Fibroblast of the aortic adventitia (primary cell): Measurements from ENCODE around the gene ALDH5A1. TPM values are rescaled to one million over a fixed set of nuclear protein-coding genes. Genes with fewer than 3 reads are reported as not detected.

Source experiments
- DNase-seq: peaks from one replicate; pipeline ENCODE4 v3.0.0-alpha.2; 2010; ENCODE audit warnings: low read depth
- H3K4me3 ChIP-seq: 2 replicates; pipeline ENCODE4 v1.5.1; 2011; ENCODE audit warnings: low read depth, mild to moderate bottlenecking, control low read depth, low read length, moderate library complexity
- total RNA-seq: library from RNA; depleted of rRNA; stranded (reverse); fragments of >200 nt; gene quantifications from 2 replicates; pipeline ENCODE4 v1.2.3, GENCODE V29; 2012; ENCODE audit warnings: low replicate concordance
- TF ChIP-seq, protein P1 (sequence below): IDR thresholded peaks from 2 replicates; pipeline ENCODE4 v1.5.1; 2011; ENCODE audit warnings: mild to moderate bottlenecking, low read length, control low read depth, inconsistent platforms; ENCODE audit not compliant: insufficient read depth

The ALDH5A1 gene
- total RNA-seq, 1 donor: 0.54 TPM

DNA sequence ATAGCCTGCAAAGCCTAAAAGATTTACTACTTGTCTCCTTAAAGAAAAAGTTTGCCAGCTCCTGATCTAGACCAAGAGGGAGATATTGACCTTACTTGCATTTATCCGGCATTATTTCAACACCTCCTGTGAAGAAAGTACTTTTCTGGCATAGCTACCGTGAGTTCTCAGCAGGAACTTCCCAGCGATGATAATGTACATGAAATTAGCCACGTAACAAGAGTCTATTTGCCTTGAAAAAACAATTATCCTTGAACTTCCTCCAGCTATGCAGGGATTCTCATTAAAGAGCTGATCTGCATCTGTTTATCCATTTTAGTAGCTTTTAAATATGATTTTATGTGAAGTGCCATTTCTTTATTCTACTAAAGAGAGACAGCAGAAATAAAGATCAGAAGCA lies 41.7 kb downstream of the ALDH5A1 start:
- TF ChIP-seq, protein P1, sequence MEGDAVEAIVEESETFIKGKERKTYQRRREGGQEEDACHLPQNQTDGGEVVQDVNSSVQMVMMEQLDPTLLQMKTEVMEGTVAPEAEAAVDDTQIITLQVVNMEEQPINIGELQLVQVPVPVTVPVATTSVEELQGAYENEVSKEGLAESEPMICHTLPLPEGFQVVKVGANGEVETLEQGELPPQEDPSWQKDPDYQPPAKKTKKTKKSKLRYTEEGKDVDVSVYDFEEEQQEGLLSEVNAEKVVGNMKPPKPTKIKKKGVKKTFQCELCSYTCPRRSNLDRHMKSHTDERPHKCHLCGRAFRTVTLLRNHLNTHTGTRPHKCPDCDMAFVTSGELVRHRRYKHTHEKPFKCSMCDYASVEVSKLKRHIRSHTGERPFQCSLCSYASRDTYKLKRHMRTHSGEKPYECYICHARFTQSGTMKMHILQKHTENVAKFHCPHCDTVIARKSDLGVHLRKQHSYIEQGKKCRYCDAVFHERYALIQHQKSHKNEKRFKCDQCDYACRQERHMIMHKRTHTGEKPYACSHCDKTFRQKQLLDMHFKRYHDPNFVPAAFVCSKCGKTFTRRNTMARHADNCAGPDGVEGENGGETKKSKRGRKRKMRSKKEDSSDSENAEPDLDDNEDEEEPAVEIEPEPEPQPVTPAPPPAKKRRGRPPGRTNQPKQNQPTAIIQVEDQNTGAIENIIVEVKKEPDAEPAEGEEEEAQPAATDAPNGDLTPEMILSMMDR: no peak
- no peak for DNase-seq
- no peak overlapping the region for H3K4me3 ChIP-seq

DNA sequence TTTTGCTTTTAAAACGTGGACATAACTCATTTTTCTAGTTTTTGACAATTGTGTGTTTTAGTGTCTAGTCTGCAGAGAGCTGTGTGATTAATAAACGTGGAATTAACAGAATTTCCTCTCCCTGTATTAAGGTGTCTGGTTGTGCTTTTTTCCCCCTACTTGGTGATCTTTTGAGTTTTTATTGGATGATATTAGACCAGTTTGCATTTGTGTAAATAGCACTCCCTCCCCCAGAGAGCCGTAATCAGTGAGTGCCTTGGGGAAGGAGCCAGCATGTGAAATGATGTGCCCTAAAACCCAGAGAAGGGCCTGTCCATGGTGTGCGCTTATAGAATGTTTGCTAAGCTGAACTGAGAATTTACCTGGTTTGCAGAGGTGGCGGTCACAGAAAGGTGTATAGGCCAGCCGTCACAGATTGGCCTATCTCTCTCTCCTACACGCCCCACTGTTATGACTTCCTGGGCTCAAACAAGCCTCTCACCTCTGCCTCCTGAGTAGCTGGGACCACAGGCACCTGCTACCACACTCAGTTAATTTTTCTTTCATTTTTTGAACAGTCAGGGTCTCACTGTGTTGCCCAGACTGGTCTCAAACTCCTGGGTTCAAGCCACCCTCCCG lies 42.4 kb downstream of the ALDH5A1 start:
- TF ChIP-seq, protein P1: no peak
- DNase-seq: no peak
- H3K4me3 ChIP-seq: no peak overlapping the region

DNA sequence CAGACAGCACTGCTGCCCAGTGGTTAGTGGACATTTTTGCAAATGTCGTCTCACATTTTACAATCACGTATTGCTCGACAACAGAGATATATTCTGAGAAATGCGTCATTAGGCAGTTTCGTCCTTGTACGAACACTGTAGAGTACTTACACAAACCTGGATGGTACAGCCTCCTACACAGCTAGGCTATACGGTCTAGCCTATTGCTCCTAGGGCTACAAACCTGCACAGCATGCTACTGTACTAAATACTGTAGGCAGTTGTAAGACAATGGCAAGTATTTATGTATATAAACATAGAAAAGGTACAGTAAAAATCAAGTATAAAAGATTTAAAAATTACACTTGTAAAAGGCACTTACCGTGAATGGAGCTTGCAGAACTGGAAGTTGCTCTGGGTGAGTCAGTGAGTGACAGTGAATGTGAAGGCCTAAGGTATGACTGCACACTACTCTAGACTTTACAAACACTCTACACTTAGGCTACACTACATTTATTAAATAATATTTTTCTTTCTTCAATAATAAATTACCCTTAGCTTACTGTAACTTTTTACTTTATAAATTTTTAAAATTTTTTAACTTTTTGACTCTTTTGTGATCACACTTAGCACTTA lies 43.1 kb downstream of the ALDH5A1 start:
- no peak for DNase-seq
- H3K4me3 ChIP-seq: no peak overlapping the region
- TF ChIP-seq, protein P1: no peak

DNA sequence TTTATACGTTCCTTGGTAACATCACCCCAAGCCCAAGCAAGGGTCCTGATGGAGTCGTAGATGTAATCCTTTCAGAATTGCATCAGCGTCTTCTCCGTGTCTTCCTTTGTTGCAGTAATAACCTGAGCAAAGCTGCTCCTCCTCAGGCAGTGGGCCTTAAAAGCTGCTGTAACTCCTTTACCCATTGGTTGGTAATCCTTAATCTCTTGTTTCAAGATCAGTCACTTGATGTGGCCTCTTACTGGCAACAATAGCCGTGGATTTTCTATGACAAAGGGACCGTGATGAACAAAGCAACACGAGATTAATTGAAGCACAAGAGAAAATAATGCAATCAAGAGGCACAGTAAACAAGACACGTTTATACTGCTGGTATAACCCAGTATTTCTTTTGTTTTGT lies 44.6 kb downstream of the ALDH5A1 start:
- no peak overlapping the region for H3K4me3 ChIP-seq
- TF ChIP-seq, protein P1: no peak
- no peak for DNase-seq

DNA sequence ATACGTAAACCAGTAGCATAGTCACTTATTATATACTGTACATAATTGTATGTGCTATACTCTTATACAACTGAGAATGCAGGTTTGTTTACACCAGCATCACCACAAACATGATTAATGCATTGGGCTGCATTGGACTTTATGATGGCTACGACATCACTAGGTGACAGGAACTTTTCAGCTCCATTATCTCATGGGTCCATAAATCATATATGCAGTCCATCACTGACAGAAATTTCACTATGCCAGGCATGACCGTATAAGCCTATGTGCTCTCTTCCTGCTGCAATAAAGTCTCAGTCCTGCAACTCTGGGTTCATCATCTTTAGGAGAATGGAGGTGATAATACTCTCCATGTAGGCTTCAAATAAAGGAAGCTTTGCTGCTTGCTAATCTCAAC lies 45.4 kb downstream of the ALDH5A1 start:
- no peak for DNase-seq
- TF ChIP-seq, protein P1: no peak
- H3K4me3 ChIP-seq: no peak overlapping the region

DNA sequence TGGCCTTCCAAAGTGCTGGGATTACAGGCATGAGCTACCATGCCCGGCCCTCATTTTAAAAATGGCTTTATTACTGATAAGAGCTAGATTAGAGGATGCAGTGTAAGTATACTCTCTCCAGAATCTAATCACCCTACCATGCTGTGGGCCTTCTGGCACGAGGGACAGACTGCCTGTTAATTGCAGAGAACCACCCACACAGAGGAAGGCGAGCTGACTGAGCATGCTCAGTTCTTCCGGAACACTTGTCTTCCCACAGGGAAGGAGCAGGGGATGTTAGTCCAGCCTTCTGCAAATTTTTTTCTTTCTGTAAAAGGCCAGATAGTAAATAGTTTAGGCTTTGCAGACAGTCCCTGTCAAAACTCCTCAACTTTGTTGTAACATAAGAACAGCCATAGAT lies 48.9 kb downstream of the ALDH5A1 start:
- TF ChIP-seq, protein P1: no peak
- H3K4me3 ChIP-seq: no peak overlapping the region
- DNase-seq: no peak
